Natural killer cell (primary cell): ENCODE measurements around the gene FLOT1. TPM values are rescaled to one million over a fixed set of nuclear protein-coding genes. Genes with fewer than 3 reads are reported as not detected.

Experiments
- ATAC-seq, 3 donors: fragments of 150-1000 bp in 2 of 3; fragments of 200-7000 bp in 1 of 3; cut with Tn5 transposase; 1 replicate in 1 of 3; 2 replicates in 2 of 3; pipeline ENCODE4 v1.10.0; 2021; ENCODE audit warnings: mild to moderate bottlenecking in 2 of 3, moderate library complexity in 2 of 3
- DNase-seq, 2 donors: peaks; one replicate each; pipeline versions ENCODE4 v3.0.0 to v3.0.0-alpha.2; 2013 to 2021; ENCODE audit warnings: mixed read lengths in 1 of 2
- H3K27ac ChIP-seq: one replicate; pipeline ENCODE4 v1.5.1; 2013; ENCODE audit warnings: mild to moderate bottlenecking, low read length
- H3K27me3 ChIP-seq: one replicate; pipeline ENCODE4 v1.6.1; 2013; ENCODE audit warnings: low read length; ENCODE audit not compliant: control insufficient read depth, insufficient read depth
- H3K36me3 ChIP-seq: one replicate; pipeline ENCODE4 v1.6.1; 2013; ENCODE audit warnings: low read length; ENCODE audit not compliant: control insufficient read depth, insufficient read depth
- H3K4me1 ChIP-seq: one replicate; pipeline ENCODE4 v1.6.1; 2013; ENCODE audit warnings: low read length; ENCODE audit not compliant: control insufficient read depth, insufficient read depth
- H3K4me3 ChIP-seq: one replicate; pipeline ENCODE4 v1.5.1; 2013; ENCODE audit warnings: low read length
- H3K9me3 ChIP-seq: one replicate; pipeline ENCODE4 v1.6.1; 2013; ENCODE audit warnings: low read length; ENCODE audit not compliant: control insufficient read depth, insufficient read depth
- H3K27ac Mint-ChIP-seq, 2 donors: one replicate each; pipeline ENCODE4 v1.8.0; 2022; ENCODE audit warnings: mild to moderate bottlenecking in 2 of 2, mixed read lengths in 2 of 2, moderate library complexity in 1 of 2
- H3K27me3 Mint-ChIP-seq, 2 donors: one replicate each; pipeline ENCODE4 v1.8.0; 2022; ENCODE audit warnings: low read depth in 2 of 2, mixed read lengths in 2 of 2
- H3K36me3 Mint-ChIP-seq: one replicate; pipeline ENCODE4 v1.8.0; 2022; ENCODE audit warnings: mixed read lengths
- H3K4me1 Mint-ChIP-seq, 2 donors: one replicate each; pipeline ENCODE4 v1.8.0; 2022; ENCODE audit warnings: mixed read lengths in 2 of 2
- H3K4me3 Mint-ChIP-seq: one replicate; pipeline ENCODE4 v1.8.0; 2022; ENCODE audit warnings: mild to moderate bottlenecking, moderate library complexity, mixed read lengths
- H3K9me3 Mint-ChIP-seq, 2 donors: one replicate each; pipeline ENCODE4 v1.8.0; 2022; ENCODE audit warnings: mixed read lengths in 2 of 2
- CTCF ChIP-seq: fragments of 200-600 bp; IDR thresholded peaks from one replicate; pipeline ENCODE4 v1.8.0; 2022; ENCODE audit warnings: antibody characterized with exemption
- WGBS: methylation state at CpG from one replicate; pipeline ENCODE4 v1.1.7; 2013; ENCODE audit warnings: missing lambda C conversion rate; ENCODE audit not compliant: insufficient coverage; 5-methylcytosine and 5-hydroxymethylcytosine counted together
- intact Hi-C: fragments of 100-400 bp; cut with micrococcal nuclease; formaldehyde crosslinking; loops from one replicate; pipeline ENCODE4 v1.14.2; 2022
- total RNA-seq, 4 donors: library from RNA; stranded (reverse); fragments of 120-200 nt in 1 of 4; gene quantifications; one replicate each; pipeline versions ENCODE4 v1.2.3 to v1.2.4, GENCODE V29; 2013 to 2022

The FLOT1 gene
- total RNA-seq, result 100 to 1,000 TPM in 1 of 3 donors, 10 to 100 TPM in 2; 73.1 to 113 (median 94.2) TPM
- total RNA-seq (2013), result 100 TPM

GRCh38 chr6:30742316-30743098 is at the start of gene FLOT1:
Gene FLOT1, minus strand, starts transcription at chr6:30742687. Its CDS starts 498 bp downstream, at chr6:30742189.
- H3K4me1 Mint-ChIP-seq, result peaks cover 50 to 65% of the 10 kb centered on the region in 2 donors
- H3K27ac Mint-ChIP-seq, result peak within 1 kb of the TSS; percentile 94 to 96
- H3K36me3 ChIP-seq, result peaks cover 31% of the 10 kb centered on the region
- peaks cover 3% of the 10 kb centered on the region for H3K9me3 ChIP-seq
- H3K4me3 ChIP-seq, result peak within 1 kb of the TSS; percentile 72
- ATAC-seq (peak; percentile 78 to 90 (median 78)), DNase-seq (peak; percentile 90 to 92)
- peak within 1 kb of the TSS; percentile 95 for H3K4me3 Mint-ChIP-seq
- H3K36me3 Mint-ChIP-seq, result no peaks in the 10 kb centered on the region
- H3K9me3 Mint-ChIP-seq, result peaks cover 0 to 2% of the 10 kb centered on the region in 2 donors
- H3K4me1 ChIP-seq, result peaks cover 54% of the 10 kb centered on the region
- intact Hi-C loops, result loop anchor here (5.0 kb wide), 1 partner anchor 125 kb away; the partner anchor contains the start of genes MRPS18B and PPP1R10
- under 1% methylated on average over 66 of the region's 66 CpGs for WGBS
- peak within 1 kb of the TSS; percentile 84 for H3K27ac ChIP-seq
- H3K27me3 ChIP-seq, result no peaks in the 10 kb centered on the region
- no peak for TF ChIP-seq CTCF
- H3K27me3 Mint-ChIP-seq, result no peaks in the 10 kb centered on the region

- ATAC-seq, result no peak
- no peaks in the 10 kb centered on the region for H3K9me3 ChIP-seq
- H3K4me1 ChIP-seq, result peaks cover 34% of the 10 kb centered on the region
- Mint-ChIP-seq H3K27me3 (no peaks in the 10 kb centered on the region), H3K27ac (peak overlapping the region in 1 of 2 donors; percentile 51), H3K4me3 (peak overlapping the region; percentile 25), H3K4me1 (peaks cover 36 to 50% of the 10 kb centered on the region in 2 donors), H3K36me3 (no peaks in the 10 kb centered on the region), H3K9me3 (no peaks in the 10 kb centered on the region)
- H3K4me3 ChIP-seq, result no peak overlapping the region
- H3K27ac ChIP-seq, result no peak overlapping the region
- no peaks in the 10 kb centered on the region for H3K36me3 ChIP-seq
- 91% methylated on average over 4 of the region's 4 CpGs for WGBS
- TF ChIP-seq CTCF, result no peak
- intact Hi-C loops, result no loop called here
- DNase-seq, result no peak
- H3K27me3 ChIP-seq, result no peaks in the 10 kb centered on the region
These were observed 48.4 kb upstream of the FLOT1 start for GRCh38 chr6:30790724-30791383.

- ATAC-seq, result no peak
- Mint-ChIP-seq H3K9me3 (no peaks in the 10 kb centered on the region), H3K27ac (peak overlapping the region in 1 of 2 donors; percentile 86), H3K36me3 (no peaks in the 10 kb centered on the region), H3K4me1 (peaks cover 45 to 56% of the 10 kb centered on the region in 2 donors), H3K4me3 (no peak overlapping the region), H3K27me3 (no peaks in the 10 kb centered on the region)
- TF ChIP-seq CTCF, result no peak
- intact Hi-C loops, result no loop called here
- Histone ChIP-seq H3K27ac (no peak overlapping the region), H3K4me1 (peaks cover 34% of the 10 kb centered on the region), H3K9me3 (no peaks in the 10 kb centered on the region), H3K36me3 (no peaks in the 10 kb centered on the region), H3K27me3 (no peaks in the 10 kb centered on the region), H3K4me3 (no peak overlapping the region)
- WGBS, result 40% methylated on average over 1 of the region's 1 CpG
- DNase-seq, result no peak
These were observed 47.1 kb upstream of the FLOT1 start for GRCh38 chr6:30789606-30790005.
